ENCODE data around the gene IFT20. TPM values are rescaled to one million over a fixed set of nuclear protein-coding genes. Genes with fewer than 3 reads are reported as not detected.
A peak's percentile ranks its signal among the peaks of the same experiment; 100 is the strongest.

The IFT20 gene
- total and polyA plus RNA-seq, 10 of the 15 experiments (the other 5 are each of a cell fraction or from before 2014, with no cell fraction given): 9.4 to 38.2 (median 19.1) TPM

GRCh38 chr17:28334171-28334570, 1.1 kb downstream of the IFT20 start:
- ChIA-PET CTCF (interaction anchor here (0.6 to 3.6 kb wide), 5 partner anchors 8 to 102 kb away, joined by 3 to 29 read pairs (median 5); partner anchors contain the start of gene TMEM97), RAD21 (ENCODE audit: unreplicated experiment) (interaction anchor here (2.7 to 3.9 kb wide), 2 partner anchors 14 to 23 kb away, joined by 19 to 31 read pairs; partner anchors contain the start of genes POLDIP2 and TMEM97), SMC1A (ENCODE audit: uncharacterized antibody, unreplicated experiment) (interaction anchor here (2.7 to 3.6 kb wide), 2 partner anchors 16 to 22 kb away, joined by 12 to 27 read pairs; partner anchors contain the start of gene POLDIP2), POLR2A (interaction anchor here (0.6 to 3.2 kb wide), 3 partner anchors 12 to 38 kb away, joined by 3 to 13 read pairs (median 5); partner anchors contain the start of gene TMEM97)
- H4K20me1 ChIP-seq (ENCODE audit: control insufficient read depth, insufficient read depth): no peaks in the 10 kb centered on the region; the same call in 1 of the 2 replicates
- H3K36me3 ChIP-seq (ENCODE audit: control insufficient read depth in 2 of 2, insufficient read depth in 2 of 2, low read length in 1 of 2): peaks cover under 1 to 2% of the 10 kb centered on the region in 2 experiments; a peak in 3 of 4 replicates
- H3K4me2 ChIP-seq (ENCODE audit: control insufficient read depth, insufficient read depth): peak overlapping the region; percentile 86
- TF ChIP-seq MTA3 (IDR thresholded peaks at IDR 0.05; ENCODE audit: borderline replicate concordance, low read length) (no peak), SPI1 (IDR thresholded peaks at IDR 0.05; ENCODE audit: borderline replicate concordance, insufficient read depth, low read depth, low read length) (no peak), MEF2B (IDR thresholded peaks at IDR 0.05; ENCODE audit: partially characterized antibody, poor library complexity, severe bottlenecking) (no peak)
- no peak for ATAC-seq
- no peak for DNase-seq (ENCODE audit: low read depth, low spot score)
- in situ Hi-C loops (cut with MboI) (loop anchor here (10.0 kb wide), 1 partner anchor 621 kb away; the partner anchor contains the start of gene PHF12), intact Hi-C loops (cut with micrococcal nuclease; ENCODE audit: unreplicated experiment) (no loop called here)
- 30% methylated on average over 6 of the region's 6 CpGs for WGBS (ENCODE audit: insufficient coverage, insufficient replicate concordance, low lambda C conversion rate, missing lambda C conversion rate)
- H2AFZ ChIP-seq (ENCODE audit: control insufficient read depth, low read depth, low read length): no peak overlapping the region
- H3K79me2 ChIP-seq (ENCODE audit: control insufficient read depth, insufficient read depth, low read length): peaks cover 19% of the 10 kb centered on the region
- no TSS peak for BruUV-seq (replicated peaks)
- H3K4me1 ChIP-seq (ENCODE audit: control insufficient read depth, insufficient read depth, low read length): peaks cover 3% of the 10 kb centered on the region
- H3K9ac ChIP-seq (ENCODE audit: control insufficient read depth, insufficient read depth, low read length): no peak overlapping the region
- no peak overlapping the region for H3K27ac ChIP-seq (ENCODE audit: control insufficient read depth, insufficient read depth)
- FAIRE-seq: no peak
- H3K27me3 ChIP-seq (replicated peaks in 1 of 2; ENCODE audit: control insufficient read depth in 2 of 2, insufficient read depth in 2 of 2, low read length in 1 of 2): no peaks in the 10 kb centered on the region
- H3K9me3 ChIP-seq (replicated peaks; ENCODE audit: control insufficient read depth, insufficient read depth, low read length): no peaks in the 10 kb centered on the region
- H3K4me3 ChIP-seq: peak overlapping the region; percentile 88

GRCh38 chr17:28333083-28333746, 2.1 kb downstream of the IFT20 start:
- H3K79me2 ChIP-seq (ENCODE audit: control insufficient read depth, insufficient read depth, low read length): peaks cover 19% of the 10 kb centered on the region
- ChIA-PET CTCF (interaction anchor here (1.1 to 3.6 kb wide), 2 partner anchors 15 to 35 kb away, joined by 4 to 29 read pairs; partner anchors contain the start of gene TMEM97), RAD21 (ENCODE audit: unreplicated experiment) (interaction anchor here (0.7 to 3.9 kb wide), 2 partner anchors 21 to 24 kb away, joined by 5 to 31 read pairs; partner anchors contain the start of gene POLDIP2), POLR2A (interaction anchor here (1.0 to 3.2 kb wide), 2 partner anchors 14 to 37 kb away, joined by 3 to 13 read pairs; partner anchors contain the start of gene TMEM97), SMC1A (ENCODE audit: uncharacterized antibody, unreplicated experiment) (interaction anchor here (3.6 kb wide), 1 partner anchor 15 kb away, joined by 12 read pairs; no protein-coding TSS in a partner anchor)
- whole genome bisulfite sequencing (ENCODE audit: insufficient coverage, insufficient replicate concordance, low lambda C conversion rate, missing lambda C conversion rate): 39% methylated on average over 1 of the region's 1 CpG
- DNase-seq (ENCODE audit: low read depth, low spot score) (no peak), ATAC-seq (no peak), FAIRE-seq (no peak)
- H4K20me1 ChIP-seq (ENCODE audit: control insufficient read depth, insufficient read depth): no peaks in the 10 kb centered on the region; the same call in 1 of the 2 replicates
- TF ChIP-seq IRF4 (IDR thresholded peaks at IDR 0.05; ENCODE audit: low read depth, low read length) (no peak), SKIL (IDR thresholded peaks at IDR 0.05; ENCODE audit: low read depth, poor library complexity, severe bottlenecking) (no peak), ASH2L (IDR thresholded peaks at IDR 0.05; ENCODE audit: borderline replicate concordance, low read depth) (no peak), CREB1 (IDR thresholded peaks at IDR 0.05; ENCODE audit: low read depth) (no peak), CHD1 (IDR thresholded peaks at IDR 0.05; ENCODE audit: low read depth, low read length) (no peak), SREBF2 (IDR thresholded peaks at IDR 0.05; ENCODE audit: low read length) (no peak), EP300 (IDR thresholded peaks at IDR 0.05; ENCODE audit: borderline replicate concordance in 1 of 2, control insufficient read depth in 1 of 2, low read depth in 2 of 2, low read length in 2 of 2) (no peak)
- no peak overlapping the region for H3K4me3 ChIP-seq
- no peak overlapping the region for H3K4me2 ChIP-seq (ENCODE audit: control insufficient read depth, insufficient read depth)
- H3K27me3 ChIP-seq (replicated peaks in 1 of 2; ENCODE audit: control insufficient read depth in 2 of 2, insufficient read depth in 2 of 2, low read length in 1 of 2): no peaks in the 10 kb centered on the region
- BruUV-seq (replicated peaks): no TSS peak
- no peak overlapping the region for H3K27ac ChIP-seq (ENCODE audit: control insufficient read depth, insufficient read depth)
- H2AFZ ChIP-seq (ENCODE audit: control insufficient read depth, low read depth, low read length): no peak overlapping the region
- H3K4me1 ChIP-seq (ENCODE audit: control insufficient read depth, insufficient read depth, low read length): peaks cover 3% of the 10 kb centered on the region
- H3K9me3 ChIP-seq (replicated peaks; ENCODE audit: control insufficient read depth, insufficient read depth, low read length): no peaks in the 10 kb centered on the region
- intact Hi-C loops (cut with micrococcal nuclease; ENCODE audit: unreplicated experiment): no loop called here
- in situ Hi-C loops (cut with MboI): loop anchor here (10.0 kb wide), 1 partner anchor 622 kb away; the partner anchor contains the start of gene PHF12
- H3K36me3 ChIP-seq (ENCODE audit: control insufficient read depth in 2 of 2, insufficient read depth in 2 of 2, low read length in 1 of 2): peaks cover 2 to 3% of the 10 kb centered on the region in 2 experiments; a peak in 3 of 4 replicates
- no peak overlapping the region for H3K9ac ChIP-seq (ENCODE audit: control insufficient read depth, insufficient read depth, low read length)
